ENCODE results near the gene KDM6B.

Gene KDM6B

DNA sequence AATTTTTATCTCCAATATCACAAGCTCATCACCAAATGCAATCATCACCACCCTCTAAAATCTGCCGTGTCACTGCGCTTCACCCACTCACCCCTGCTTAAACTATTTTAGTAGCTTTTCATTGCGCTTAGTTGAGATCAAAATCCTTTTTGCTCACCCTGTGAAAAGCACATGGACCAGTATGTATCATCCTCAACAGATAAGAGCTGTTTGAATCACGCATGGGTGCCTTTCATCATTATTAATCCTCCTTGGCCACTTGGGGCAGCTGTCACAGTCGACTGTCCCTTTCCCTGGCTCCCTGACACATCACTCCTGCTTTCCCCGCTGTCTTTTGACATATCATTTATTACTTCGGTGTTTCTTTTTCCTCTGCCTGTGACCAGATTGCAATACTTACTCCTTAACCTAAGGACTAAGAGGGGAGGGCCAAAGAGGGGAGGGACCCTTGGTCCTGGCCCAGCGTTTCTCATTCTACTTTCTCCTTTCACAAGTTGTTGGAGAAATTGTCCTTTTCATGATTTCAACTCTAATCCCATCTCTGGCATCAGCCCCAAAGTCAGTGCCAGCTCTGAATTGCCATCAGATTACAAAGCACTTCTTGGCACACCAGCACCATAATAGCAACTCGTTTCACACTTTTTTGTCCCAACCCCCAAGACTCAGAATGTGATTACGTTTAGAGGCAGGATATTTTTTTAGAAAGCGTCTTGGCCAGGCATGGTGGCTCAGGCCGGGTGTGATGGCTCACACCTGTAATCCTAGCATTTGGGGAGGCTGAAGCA lies 8.6 kb upstream of the KDM6B start:
- H3K4me3 ChIP-seq (replicated peaks; ENCODE audit: insufficient read depth, low read length) = no peak overlapping the region
- no peaks in the 10 kb centered on the region for H3K27me3 ChIP-seq (ENCODE audit: insufficient read depth, poor library complexity, severe bottlenecking)
- DNase-seq (ENCODE audit: low read depth in 1 of 2, low spot score in 1 of 2) = no peak
- TF ChIP-seq, protein P1, sequence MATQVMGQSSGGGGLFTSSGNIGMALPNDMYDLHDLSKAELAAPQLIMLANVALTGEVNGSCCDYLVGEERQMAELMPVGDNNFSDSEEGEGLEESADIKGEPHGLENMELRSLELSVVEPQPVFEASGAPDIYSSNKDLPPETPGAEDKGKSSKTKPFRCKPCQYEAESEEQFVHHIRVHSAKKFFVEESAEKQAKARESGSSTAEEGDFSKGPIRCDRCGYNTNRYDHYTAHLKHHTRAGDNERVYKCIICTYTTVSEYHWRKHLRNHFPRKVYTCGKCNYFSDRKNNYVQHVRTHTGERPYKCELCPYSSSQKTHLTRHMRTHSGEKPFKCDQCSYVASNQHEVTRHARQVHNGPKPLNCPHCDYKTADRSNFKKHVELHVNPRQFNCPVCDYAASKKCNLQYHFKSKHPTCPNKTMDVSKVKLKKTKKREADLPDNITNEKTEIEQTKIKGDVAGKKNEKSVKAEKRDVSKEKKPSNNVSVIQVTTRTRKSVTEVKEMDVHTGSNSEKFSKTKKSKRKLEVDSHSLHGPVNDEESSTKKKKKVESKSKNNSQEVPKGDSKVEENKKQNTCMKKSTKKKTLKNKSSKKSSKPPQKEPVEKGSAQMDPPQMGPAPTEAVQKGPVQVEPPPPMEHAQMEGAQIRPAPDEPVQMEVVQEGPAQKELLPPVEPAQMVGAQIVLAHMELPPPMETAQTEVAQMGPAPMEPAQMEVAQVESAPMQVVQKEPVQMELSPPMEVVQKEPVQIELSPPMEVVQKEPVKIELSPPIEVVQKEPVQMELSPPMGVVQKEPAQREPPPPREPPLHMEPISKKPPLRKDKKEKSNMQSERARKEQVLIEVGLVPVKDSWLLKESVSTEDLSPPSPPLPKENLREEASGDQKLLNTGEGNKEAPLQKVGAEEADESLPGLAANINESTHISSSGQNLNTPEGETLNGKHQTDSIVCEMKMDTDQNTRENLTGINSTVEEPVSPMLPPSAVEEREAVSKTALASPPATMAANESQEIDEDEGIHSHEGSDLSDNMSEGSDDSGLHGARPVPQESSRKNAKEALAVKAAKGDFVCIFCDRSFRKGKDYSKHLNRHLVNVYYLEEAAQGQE (IDR thresholded peaks at IDR 0.05; ENCODE audit: insufficient replicate concordance, low read depth) = no peak
- no peak for TF ChIP-seq SPI1 (IDR thresholded peaks at IDR 0.05; ENCODE audit: borderline replicate concordance, low read depth)
- no peak overlapping the region for H3K27ac ChIP-seq (replicated peaks)

DNA sequence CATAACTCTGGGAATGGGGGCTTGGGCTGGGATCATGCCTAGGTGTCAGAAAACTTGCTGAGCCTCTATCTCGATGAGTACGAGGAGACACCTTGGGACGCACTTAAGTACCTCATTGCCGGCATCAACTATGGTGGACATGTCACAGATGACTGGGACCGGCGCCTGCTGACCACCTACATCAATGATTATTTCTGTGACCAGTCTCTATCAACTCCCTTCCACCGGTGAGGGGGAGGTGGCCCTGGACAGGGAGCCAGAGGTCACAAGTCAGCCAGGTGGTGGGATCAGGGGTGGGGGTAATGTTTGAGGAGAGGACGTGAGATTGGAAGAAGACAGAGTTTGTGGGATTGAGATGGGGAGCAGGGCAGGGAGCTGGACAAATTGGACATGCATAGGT lies 3.4 kb upstream of the KDM6B start:
- no peak for DNase-seq (ENCODE audit: low read depth in 1 of 2, low spot score in 1 of 2)
- TF ChIP-seq, protein P1 (IDR thresholded peaks at IDR 0.05; ENCODE audit: insufficient replicate concordance, low read depth) = no peak
- TF ChIP-seq SPI1 (IDR thresholded peaks at IDR 0.05; ENCODE audit: borderline replicate concordance, low read depth) (no peak), GABPA (IDR thresholded peaks at IDR 0.05; ENCODE audit: low read depth) (no peak), POLR2AphosphoS5 (IDR thresholded peaks at IDR 0.05; ENCODE audit: low read depth) (no peak)
- TF ChIP-seq, protein P2, sequence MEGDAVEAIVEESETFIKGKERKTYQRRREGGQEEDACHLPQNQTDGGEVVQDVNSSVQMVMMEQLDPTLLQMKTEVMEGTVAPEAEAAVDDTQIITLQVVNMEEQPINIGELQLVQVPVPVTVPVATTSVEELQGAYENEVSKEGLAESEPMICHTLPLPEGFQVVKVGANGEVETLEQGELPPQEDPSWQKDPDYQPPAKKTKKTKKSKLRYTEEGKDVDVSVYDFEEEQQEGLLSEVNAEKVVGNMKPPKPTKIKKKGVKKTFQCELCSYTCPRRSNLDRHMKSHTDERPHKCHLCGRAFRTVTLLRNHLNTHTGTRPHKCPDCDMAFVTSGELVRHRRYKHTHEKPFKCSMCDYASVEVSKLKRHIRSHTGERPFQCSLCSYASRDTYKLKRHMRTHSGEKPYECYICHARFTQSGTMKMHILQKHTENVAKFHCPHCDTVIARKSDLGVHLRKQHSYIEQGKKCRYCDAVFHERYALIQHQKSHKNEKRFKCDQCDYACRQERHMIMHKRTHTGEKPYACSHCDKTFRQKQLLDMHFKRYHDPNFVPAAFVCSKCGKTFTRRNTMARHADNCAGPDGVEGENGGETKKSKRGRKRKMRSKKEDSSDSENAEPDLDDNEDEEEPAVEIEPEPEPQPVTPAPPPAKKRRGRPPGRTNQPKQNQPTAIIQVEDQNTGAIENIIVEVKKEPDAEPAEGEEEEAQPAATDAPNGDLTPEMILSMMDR (IDR thresholded peaks at IDR 0.05; ENCODE audit: insufficient read depth, low read length) = no peak
- Histone ChIP-seq H3K27ac (replicated peaks) (no peak overlapping the region), H3K4me3 (replicated peaks; ENCODE audit: insufficient read depth, low read length) (no peak overlapping the region), H3K27me3 (ENCODE audit: insufficient read depth, poor library complexity, severe bottlenecking) (no peaks in the 10 kb centered on the region)

DNA sequence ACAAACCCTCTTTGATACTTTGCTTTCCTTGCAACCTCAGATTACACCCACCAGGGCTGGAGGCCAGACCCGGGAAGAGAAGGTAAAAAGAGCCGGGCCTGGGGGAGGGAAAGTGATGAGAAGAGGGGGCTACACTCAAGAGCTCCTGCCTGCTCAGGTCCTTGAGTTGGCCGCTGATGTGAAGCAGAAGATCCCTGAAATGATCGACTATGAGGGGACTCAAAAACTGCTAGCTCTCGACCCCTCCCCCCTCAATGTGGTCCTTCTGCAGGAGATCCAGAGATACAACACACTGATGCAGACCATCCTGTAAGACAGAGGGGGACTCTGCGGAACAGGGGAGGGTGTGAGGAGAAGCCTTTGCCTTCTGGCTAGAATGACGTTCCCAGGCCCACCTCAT lies 2.8 kb upstream of the KDM6B start:
- DNase-seq (ENCODE audit: low read depth in 1 of 2, low spot score in 1 of 2) = no peak
- no peaks in the 10 kb centered on the region for H3K27me3 ChIP-seq (ENCODE audit: insufficient read depth, poor library complexity, severe bottlenecking)
- H3K4me3 ChIP-seq (replicated peaks; ENCODE audit: insufficient read depth, low read length) = no peak overlapping the region
- no peak overlapping the region for H3K27ac ChIP-seq (replicated peaks)
- TF ChIP-seq, protein P2 (IDR thresholded peaks at IDR 0.05; ENCODE audit: insufficient read depth, low read length) = no peak
- TF ChIP-seq POLR2AphosphoS5 (IDR thresholded peaks at IDR 0.05; ENCODE audit: low read depth) (no peak), GABPA (IDR thresholded peaks at IDR 0.05; ENCODE audit: low read depth) (no peak), SPI1 (IDR thresholded peaks at IDR 0.05; ENCODE audit: borderline replicate concordance, low read depth) (no peak)
- TF ChIP-seq, protein P1 (IDR thresholded peaks at IDR 0.05; ENCODE audit: insufficient replicate concordance, low read depth) = no peak
